NCI-H2107 treated with DMSO at 0.1 percent for 48 hours (cell line): ENCODE measurements around the gene TEX13A.

Experiments used
- DNase-seq: peaks from one replicate; lab custom pipeline; 2025; ENCODE audit not compliant: unreplicated experiment; lab: John Stamatoyannopoulos, UW

The TEX13A gene

GRCh38 chrX:105179644-105180043 lies 40.9 kb downstream of the TEX13A start:
- no peak for DNase-seq

- DNase-seq, result no peak
These were observed 47.4 kb downstream of the TEX13A start for GRCh38 chrX:105173071-105173470.
